GM21576 (cell line): ENCODE measurements around the gene ARHGEF17.
A peak's percentile ranks its signal among the peaks of the same experiment; 100 is the strongest.

Experiments
- ATAC-seq: cut with Tn5 transposase; IDR thresholded peaks from one replicate; pipeline ENCODE4 v1.9.1; 2021; ENCODE audit warnings: mild to moderate bottlenecking, moderate library complexity; ENCODE audit not compliant: unreplicated experiment

Gene ARHGEF17

GRCh38 chr11:73379189-73379880, 71.3 kb downstream of the ARHGEF17 start:
- no peak for ATAC-seq

- ATAC-seq = no peak
These were observed 72.3 kb downstream of the ARHGEF17 start for GRCh38 chr11:73380331-73380730.

- ATAC-seq = no peak
These were observed 72.9 kb downstream of the ARHGEF17 start for GRCh38 chr11:73380897-73381410.

GRCh38 chr11:73381589-73381988, 73.5 kb downstream of the ARHGEF17 start:
- ATAC-seq = no peak

- no peak for ATAC-seq
These were observed 74.1 kb downstream of the ARHGEF17 start for GRCh38 chr11:73382183-73382582.

GRCh38 chr11:73382747-73383146, 74.7 kb downstream of the ARHGEF17 start:
- no peak for ATAC-seq

- ATAC-seq = no peak
These were observed 75.4 kb downstream of the ARHGEF17 start for GRCh38 chr11:73383249-73384124.

- no peak for ATAC-seq
These were observed 76.0 kb downstream of the ARHGEF17 start for GRCh38 chr11:73384125-73384441.

- no peak for ATAC-seq
These were observed 76.4 kb downstream of the ARHGEF17 start for GRCh38 chr11:73384531-73384871.

GRCh38 chr11:73384872-73385689, 77.0 kb downstream of the ARHGEF17 start:
- peak; percentile 40 for ATAC-seq

GRCh38 chr11:73386016-73386415, 77.9 kb downstream of the ARHGEF17 start:
- no peak for ATAC-seq

- ATAC-seq = no peak
These were observed 78.5 kb downstream of the ARHGEF17 start for GRCh38 chr11:73386546-73386945.

- ATAC-seq = no peak
These were observed 79.7 kb downstream of the ARHGEF17 start for GRCh38 chr11:73387594-73388264.

GRCh38 chr11:73388265-73389133, 80.4 kb downstream of the ARHGEF17 start:
- ATAC-seq = no peak

GRCh38 chr11:73389134-73389525, 81.1 kb downstream of the ARHGEF17 start:
- no peak for ATAC-seq

GRCh38 chr11:73389916-73390315, 81.8 kb downstream of the ARHGEF17 start:
- ATAC-seq = no peak

GRCh38 chr11:73390601-73391565, 82.8 kb downstream of the ARHGEF17 start:
- ATAC-seq = no peak

- ATAC-seq = no peak
These were observed 83.6 kb downstream of the ARHGEF17 start for GRCh38 chr11:73391665-73392064.
